ENCODE data around the gene LGALS8. TPM values are rescaled to one million over a fixed set of nuclear protein-coding genes. Genes with fewer than 3 reads are reported as not detected.
A peak's percentile ranks its signal among the peaks of the same experiment; 100 is the strongest.

Gene LGALS8
- total and polyA plus RNA-seq, 2 of the 4 experiments (the other 2 are of a cell fraction): 41.3 to 57.7 TPM

DNA sequence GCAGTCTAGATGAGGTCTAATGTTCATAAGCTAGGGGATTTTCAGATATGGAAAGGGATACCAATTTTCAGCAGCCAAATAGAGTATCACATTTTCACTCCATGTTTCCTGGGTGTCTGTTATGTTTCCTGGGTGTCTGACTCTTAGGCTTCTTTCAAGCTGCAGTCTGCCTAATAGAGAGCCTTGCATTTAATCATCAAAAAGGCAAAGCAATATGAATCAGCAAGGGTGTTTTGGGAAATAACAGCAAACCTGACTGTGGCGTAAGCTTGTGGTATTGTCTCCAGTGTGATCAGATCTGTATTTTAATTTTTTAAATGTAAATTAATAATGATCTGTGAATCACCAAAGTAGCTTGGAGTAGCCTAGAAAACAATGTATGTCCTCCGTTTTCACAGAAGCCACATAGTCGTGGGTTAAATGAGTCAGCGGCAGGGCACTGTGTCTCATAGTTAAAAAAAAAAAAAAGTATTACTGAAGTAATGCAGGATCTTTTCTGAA is 10.4 kb downstream of the LGALS8 start:
- Histone ChIP-seq H3K27ac (ENCODE audit: insufficient read depth, low read length) (no peak overlapping the region), H4K20me1 (ENCODE audit: insufficient read depth, low read length) (no peaks in the 10 kb centered on the region), H2BK5ac (ENCODE audit: low read depth, low read length, poor library complexity, severe bottlenecking) (no peak overlapping the region), H3K4me3 (ENCODE audit: insufficient read depth, low read depth, low read length) (no peak overlapping the region), H3K4me1 (ENCODE audit: control insufficient read depth, insufficient read depth, low read length) (peaks cover 7% of the 10 kb centered on the region), H2BK15ac (ENCODE audit: low read depth, low read length) (no peak overlapping the region), H3K36me3 (ENCODE audit: control insufficient read depth, insufficient read depth, low read length) (peaks cover 11% of the 10 kb centered on the region), H3K9me1 (ENCODE audit: insufficient read depth, low read length) (peaks cover 3% of the 10 kb centered on the region; the same call in 1 of the 2 replicates), H2BK20ac (ENCODE audit: low read depth, low read length) (no peak overlapping the region), H3K79me1 (ENCODE audit: low read depth in 1 of 2, low read length in 2 of 2) (peaks cover 14 to 23% of the 10 kb centered on the region in 2 experiments), H3K4ac (ENCODE audit: low read depth, low read length) (no peak overlapping the region), H3K4me2 (ENCODE audit: low read depth, low read length) (peak overlapping the region; percentile 32; the same call in 1 of the 2 replicates), H2AK5ac (ENCODE audit: low read depth, low read length) (no peak overlapping the region), H3K56ac (ENCODE audit: extremely low read depth, insufficient read depth, low read length) (no peak overlapping the region), H2AFZ (replicated peaks; ENCODE audit: low read length, poor library complexity) (no peak overlapping the region), H2AK9ac (replicated peaks; ENCODE audit: low read depth, low read length, poor library complexity) (no peak overlapping the region), H3K18ac (ENCODE audit: low read depth, low read length) (no peak overlapping the region), H3K9ac (ENCODE audit: low read depth, low read length) (no peak overlapping the region), H2BK120ac (ENCODE audit: low read depth, low read length) (no peak overlapping the region), H4K8ac (ENCODE audit: low read depth in 2 of 2, low read length in 2 of 2) (no peak overlapping the region), H3K23ac (ENCODE audit: low read depth, low read length) (no peak overlapping the region), H4K5ac (ENCODE audit: low read depth, low read length) (no peak overlapping the region), H4K91ac (ENCODE audit: insufficient read depth, low read depth, low read length) (no peak overlapping the region), H3K27me3 (ENCODE audit: control insufficient read depth, insufficient read depth, low read length) (no peaks in the 10 kb centered on the region), H3K14ac (replicated peaks; ENCODE audit: low read depth, low read length) (no peak overlapping the region), H3K9me3 (ENCODE audit: control insufficient read depth, insufficient read depth, low read length) (no peaks in the 10 kb centered on the region)
- ChIA-PET POLR2A (ENCODE audit: unreplicated experiment) (interaction anchor here (0.6 kb wide), 2 partner anchors 33 to 551 kb away, joined by 4 read pairs; no protein-coding TSS in a partner anchor), CTCF (interaction anchor here (0.7 kb wide), 1 partner anchor 39 kb away, joined by 3 read pairs; no protein-coding TSS in a partner anchor)
- ATAC-seq (ENCODE audit: low read depth): peak; percentile 79
- in situ Hi-C loops (cut with MboI; ENCODE audit: low sequenced_read_pairs) (no loop called here), intact Hi-C loops (cut with micrococcal nuclease) (no loop called here), dilution Hi-C loops (cut with HindIII; ENCODE audit: low sequenced_read_pairs, unreplicated experiment) (no loop called here)
- 0% methylated on average over 1 of the region's 4 CpGs; no CpG with 5 or more reads in 1 of the 2 experiments for WGBS, 2 experiments (ENCODE audit: extremely low coverage in 2 of 2, insufficient read length in 1 of 2)
- no TSS peak for BruUV-seq (replicated peaks)
- peak; percentile 78 for DNase-seq
- no peak for TF ChIP-seq ELK1 (IDR thresholded peaks at IDR 0.05; ENCODE audit: borderline replicate concordance, low read depth, low read length)
- TF ChIP-seq CEBPB (IDR thresholded peaks at IDR 0.05; ENCODE audit: low read depth, low read length): peak; percentile 50; the same call in 1 of the 2 replicates
- TF ChIP-seq FOS (IDR thresholded peaks at IDR 0.05; ENCODE audit: low read depth, low read length): peak; percentile 50; the same call in 1 of the 2 replicates

Data from IMR-90 (cell line).